PC-9 (cell line): ENCODE data around the gene ANXA3. TPM values are rescaled to one million over a fixed set of nuclear protein-coding genes. Genes with fewer than 3 reads are reported as not detected.

Experiments
- BruUV-seq: library from RNA; stranded (reverse); fragments of 400-500 nt; replicated peaks from 2 replicates; lab custom pipeline; 2021; lab: Mats Ljungman, UMichigan
- CTCF ChIA-PET: fragments of 300-600 bp; sonication (Branson Sonifier 250); formaldehyde crosslinking; loops from one replicate; lab custom pipeline; 2022; ENCODE audit warnings: antibody characterized with exemption; lab: Charles Lee
- POLR2A ChIA-PET: fragments of 300-600 bp; sonication (Branson Sonifier 250); formaldehyde crosslinking; loops from one replicate; lab custom pipeline; 2022; ENCODE audit warnings: antibody characterized with exemption; ENCODE audit not compliant: unreplicated experiment; lab: Charles Lee
- DNase-seq, 2 experiments: peaks; one replicate each; pipeline versions ENCODE4 v3.0.0 to v3.0.0-alpha.2; 2015 to 2022; ENCODE audit warnings: mixed read lengths in 1 of 2
- H2AFZ ChIP-seq: fragments of 200-600 bp; sonication (generic); 2 replicates; pipeline ENCODE4 v1.8.1; 2017; ENCODE audit warnings: antibody characterized with exemption
- H3F3A ChIP-seq: fragments of 200-600 bp; sonication (generic); 2 replicates; pipeline ENCODE4 v1.8.1; 2017; ENCODE audit warnings: antibody characterized with exemption, mild to moderate bottlenecking, low read depth; ENCODE audit not compliant: insufficient read depth
- H3K27ac ChIP-seq: fragments of 200-600 bp; sonication (generic); 2 replicates; pipeline ENCODE4 v1.6.1; 2016; ENCODE audit warnings: mixed run types
- H3K27me3 ChIP-seq: fragments of 200-600 bp; sonication (generic); 2 replicates; pipeline ENCODE4 v1.6.1; 2016; ENCODE audit warnings: low read depth, mixed run types; ENCODE audit not compliant: insufficient read depth
- H3K36me3 ChIP-seq: fragments of 200-600 bp; sonication (generic); 2 replicates; pipeline ENCODE4 v1.6.1; 2016; ENCODE audit warnings: low read depth, mixed run types
- H3K4me1 ChIP-seq: fragments of 200-600 bp; sonication (generic); replicated peaks from 2 replicates; pipeline ENCODE4 v1.6.1; 2016; ENCODE audit warnings: mixed run types; ENCODE audit not compliant: insufficient read depth
- H3K4me2 ChIP-seq: fragments of 200-600 bp; sonication (generic); 2 replicates; pipeline ENCODE4 v1.6.1; 2017; ENCODE audit warnings: mixed run types
- H3K4me3 ChIP-seq: fragments of 200-600 bp; sonication (generic); 2 replicates; pipeline ENCODE4 v1.6.1; 2016; ENCODE audit warnings: mixed run types
- H3K79me2 ChIP-seq: fragments of 200-600 bp; sonication (generic); 2 replicates; pipeline ENCODE4 v1.6.1; 2017; ENCODE audit warnings: low read depth, mixed run types
- H3K9me2 ChIP-seq: fragments of 200-600 bp; sonication (generic); 2 replicates; pipeline ENCODE4 v1.8.1; 2017; ENCODE audit warnings: mild to moderate bottlenecking; ENCODE audit not compliant: insufficient read depth
- H3K9me3 ChIP-seq: fragments of 200-600 bp; sonication (generic); 2 replicates; pipeline ENCODE4 v1.8.1; 2016; ENCODE audit warnings: low read depth; ENCODE audit not compliant: insufficient read depth
- H4K20me1 ChIP-seq: fragments of 200-600 bp; sonication (generic); 2 replicates; pipeline ENCODE4 v1.8.1; 2017; ENCODE audit not compliant: insufficient read depth
- EZH2 ChIP-seq: fragments of 200-600 bp; sonication (generic); IDR thresholded peaks from 2 replicates; pipeline ENCODE4 v1.8.0; 2017; ENCODE audit warnings: antibody characterized with exemption, low read depth
- intact Hi-C: fragments of 100-400 bp; cut with micrococcal nuclease; formaldehyde crosslinking; loops from one replicate; pipeline ENCODE4 v1.10.0; 2022; ENCODE audit not compliant: unreplicated experiment
- total RNA-seq: library from RNA; stranded (reverse); gene quantifications from 2 replicates; pipeline ENCODE4 v1.2.3, GENCODE V29; 2021
- TF ChIP-seq, protein P1 (sequence below): fragments of 200-600 bp; sonication (generic); conservative IDR thresholded peaks from 2 replicates; pipeline ENCODE4 v1.6.1; 2017; ENCODE audit warnings: mixed run types, antibody characterized with exemption, mild to moderate bottlenecking, moderate library complexity

The ANXA3 gene
- total RNA-seq, 1 experiment from 2014 or later, result 140 TPM

DNA sequence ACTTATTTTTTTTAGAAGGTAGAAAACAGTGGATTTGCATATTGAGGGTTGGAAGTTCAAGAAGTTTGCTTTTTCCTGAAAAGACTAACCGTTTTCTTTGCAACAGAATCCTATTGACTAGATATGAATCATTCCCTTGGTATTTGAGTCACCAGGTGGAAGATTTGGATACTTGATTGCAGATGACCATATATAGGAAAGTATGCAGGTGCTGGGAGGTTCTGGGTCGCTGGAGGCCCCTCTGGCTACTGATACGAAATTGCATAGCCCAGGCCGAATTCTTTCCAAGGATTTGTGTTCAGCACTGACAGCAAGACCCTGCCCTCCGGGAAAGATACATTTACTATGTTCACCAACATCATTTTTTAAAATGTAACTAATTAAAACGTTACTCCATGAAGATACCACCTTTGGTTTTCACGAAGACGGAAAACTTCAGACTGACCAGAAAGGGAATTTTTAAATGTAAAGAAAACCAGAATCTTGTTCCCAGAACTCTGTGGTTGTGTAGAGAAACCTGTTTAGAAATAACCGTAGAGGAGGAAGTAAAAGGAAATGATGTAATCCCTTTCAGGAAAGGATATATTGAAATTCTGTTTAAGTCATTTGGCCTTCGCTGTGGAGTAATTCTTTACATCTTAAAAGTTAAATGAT, 946 bp downstream of the ANXA3 start:
- no peaks in the 10 kb centered on the region for H3K9me2 ChIP-seq
- ChIA-PET POLR2A (interaction anchor here (0.6 to 1.3 kb wide), 3 partner anchors 15 to 690 kb away, joined by 3 to 10 read pairs (median 6); partner anchors contain the start of gene MRPL1), CTCF (no interaction called here)
- DNase-seq, result peak; percentile 71 to 94
- intact Hi-C loops, result loop anchor here (1.0 to 5.0 kb wide), 4 partner anchors 8 to 496 kb away; no protein-coding TSS in a partner anchor
- peak overlapping the region; percentile 76; the same call in 1 of the 2 replicates for H2AFZ ChIP-seq
- TF ChIP-seq, protein P1, sequence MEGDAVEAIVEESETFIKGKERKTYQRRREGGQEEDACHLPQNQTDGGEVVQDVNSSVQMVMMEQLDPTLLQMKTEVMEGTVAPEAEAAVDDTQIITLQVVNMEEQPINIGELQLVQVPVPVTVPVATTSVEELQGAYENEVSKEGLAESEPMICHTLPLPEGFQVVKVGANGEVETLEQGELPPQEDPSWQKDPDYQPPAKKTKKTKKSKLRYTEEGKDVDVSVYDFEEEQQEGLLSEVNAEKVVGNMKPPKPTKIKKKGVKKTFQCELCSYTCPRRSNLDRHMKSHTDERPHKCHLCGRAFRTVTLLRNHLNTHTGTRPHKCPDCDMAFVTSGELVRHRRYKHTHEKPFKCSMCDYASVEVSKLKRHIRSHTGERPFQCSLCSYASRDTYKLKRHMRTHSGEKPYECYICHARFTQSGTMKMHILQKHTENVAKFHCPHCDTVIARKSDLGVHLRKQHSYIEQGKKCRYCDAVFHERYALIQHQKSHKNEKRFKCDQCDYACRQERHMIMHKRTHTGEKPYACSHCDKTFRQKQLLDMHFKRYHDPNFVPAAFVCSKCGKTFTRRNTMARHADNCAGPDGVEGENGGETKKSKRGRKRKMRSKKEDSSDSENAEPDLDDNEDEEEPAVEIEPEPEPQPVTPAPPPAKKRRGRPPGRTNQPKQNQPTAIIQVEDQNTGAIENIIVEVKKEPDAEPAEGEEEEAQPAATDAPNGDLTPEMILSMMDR, result no peak
- TF ChIP-seq EZH2, result no peak
- no peaks in the 10 kb centered on the region for H3K9me3 ChIP-seq
- no TSS peak for BruUV-seq
- H3F3A ChIP-seq, result peaks cover 25% of the 10 kb centered on the region
- H3K27ac ChIP-seq, result peak overlapping the region; percentile 99
- no peaks in the 10 kb centered on the region for H3K27me3 ChIP-seq
- peaks cover 39% of the 10 kb centered on the region for H3K79me2 ChIP-seq
- peaks cover 53% of the 10 kb centered on the region for H3K4me1 ChIP-seq
- peak overlapping the region; percentile 93 for H3K4me2 ChIP-seq
- H3K36me3 ChIP-seq, result peaks cover 27% of the 10 kb centered on the region
- no peaks in the 10 kb centered on the region for H4K20me1 ChIP-seq
- peak overlapping the region; percentile 88 for H3K4me3 ChIP-seq

DNA sequence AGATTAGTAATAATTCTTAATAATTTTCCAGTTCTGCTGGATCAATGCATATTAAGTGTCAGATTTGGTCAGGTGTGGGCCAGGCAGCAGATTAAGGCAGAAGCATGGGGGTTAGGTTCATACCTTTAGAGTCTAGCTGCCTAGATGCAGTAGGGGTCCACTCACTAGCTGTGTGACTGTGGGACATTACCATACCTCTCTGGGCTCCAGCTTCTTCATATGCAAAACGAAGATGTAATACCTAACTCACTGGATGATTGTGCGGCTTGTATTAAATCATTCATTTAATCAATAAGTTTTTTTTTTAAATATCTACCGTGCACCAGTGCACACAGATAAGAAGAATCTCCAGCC, 1.4 kb downstream of the ANXA3 start:
- H3K4me2 ChIP-seq, result peak overlapping the region; percentile 93
- POLR2A ChIA-PET, result no interaction called here
- H3K9me2 ChIP-seq, result no peaks in the 10 kb centered on the region
- no peaks in the 10 kb centered on the region for H3K9me3 ChIP-seq
- no peaks in the 10 kb centered on the region for H4K20me1 ChIP-seq
- H3K36me3 ChIP-seq, result peaks cover 33% of the 10 kb centered on the region
- DNase-seq, result no peak
- peaks cover 53% of the 10 kb centered on the region for H3K4me1 ChIP-seq
- H3K27me3 ChIP-seq, result no peaks in the 10 kb centered on the region
- CTCF ChIA-PET, result interaction anchor here (0.5 kb wide), 1 partner anchor 497 kb away, joined by 4 read pairs; no protein-coding TSS in a partner anchor
- peaks cover 25% of the 10 kb centered on the region for H3F3A ChIP-seq
- BruUV-seq, result TSS peak; percentile 46
- H3K27ac ChIP-seq, result peak overlapping the region; percentile 99
- intact Hi-C loops, result loop anchor here (5.0 kb wide), 1 partner anchor 261 kb away; no protein-coding TSS in a partner anchor
- H3K4me3 ChIP-seq, result peak overlapping the region; percentile 88
- TF ChIP-seq, protein P1, result no peak
- no peak for TF ChIP-seq EZH2
- H2AFZ ChIP-seq, result no peak overlapping the region
- H3K79me2 ChIP-seq, result peaks cover 39% of the 10 kb centered on the region

DNA sequence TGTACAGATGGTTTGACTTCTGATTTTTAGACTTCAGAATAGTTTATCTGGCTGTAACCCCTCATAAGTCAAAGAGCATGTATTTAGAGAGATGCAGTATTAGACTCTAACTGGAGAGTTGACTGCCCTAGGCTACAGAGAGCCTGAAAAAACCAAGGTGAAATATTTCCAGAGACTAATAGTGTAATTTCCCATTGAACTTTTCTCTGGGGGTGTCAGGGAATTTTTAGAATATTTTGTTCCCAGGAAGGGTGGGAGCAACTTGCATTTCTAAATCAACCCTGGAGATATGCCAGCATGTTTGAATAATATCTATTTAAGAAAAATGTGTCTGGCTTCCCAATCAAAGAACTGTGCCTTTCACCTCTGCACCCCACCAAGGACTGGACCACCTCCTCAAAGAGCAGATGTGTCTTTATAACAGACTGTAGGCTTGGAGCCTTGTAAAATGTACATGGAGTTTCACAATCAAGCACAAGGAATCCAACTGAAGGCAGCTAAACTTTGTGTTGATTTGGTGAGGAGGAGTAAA, 2.0 kb downstream of the ANXA3 start:
- peak overlapping the region; percentile 99 for H3K27ac ChIP-seq
- peak overlapping the region; percentile 93 for H3K4me2 ChIP-seq
- no peaks in the 10 kb centered on the region for H4K20me1 ChIP-seq
- intact Hi-C loops, result loop anchor here (5.0 kb wide), 1 partner anchor 261 kb away; no protein-coding TSS in a partner anchor
- H3K4me1 ChIP-seq, result peaks cover 53% of the 10 kb centered on the region
- H3K36me3 ChIP-seq, result peaks cover 33% of the 10 kb centered on the region
- no TSS peak for BruUV-seq
- H3F3A ChIP-seq, result peaks cover 25% of the 10 kb centered on the region
- no peak overlapping the region for H2AFZ ChIP-seq
- no peak for DNase-seq
- H3K27me3 ChIP-seq, result no peaks in the 10 kb centered on the region
- ChIA-PET POLR2A (interaction anchor here (0.7 kb wide), 1 partner anchor 71 kb away, joined by 3 read pairs; no protein-coding TSS in a partner anchor), CTCF (interaction anchor here (0.5 kb wide), 1 partner anchor 497 kb away, joined by 4 read pairs; no protein-coding TSS in a partner anchor)
- H3K9me3 ChIP-seq, result no peaks in the 10 kb centered on the region
- no peaks in the 10 kb centered on the region for H3K9me2 ChIP-seq
- TF ChIP-seq, protein P1, result no peak
- TF ChIP-seq EZH2, result no peak
- peaks cover 39% of the 10 kb centered on the region for H3K79me2 ChIP-seq
- peak overlapping the region; percentile 88 for H3K4me3 ChIP-seq
